Activated CD8-positive, alpha-beta memory T cell treated with anti-CD3 and anti-CD28 coated beads for 1 hour (primary cell): Measurements from ENCODE around the gene ALKBH7.
"Not testable (repeated sequence)": the region's sequence is repeated elsewhere in the genome, so short reads cannot be mapped to it uniquely, and the experiment has no call there.

Source experiments
- DNase-seq, 2 donors: peaks; one replicate each; pipeline ENCODE4 v3.0.0-alpha.2; 2020; ENCODE audit warnings: low read depth in 1 of 2; ENCODE audit errors: extremely low read depth in 1 of 2

Gene ALKBH7

DNA sequence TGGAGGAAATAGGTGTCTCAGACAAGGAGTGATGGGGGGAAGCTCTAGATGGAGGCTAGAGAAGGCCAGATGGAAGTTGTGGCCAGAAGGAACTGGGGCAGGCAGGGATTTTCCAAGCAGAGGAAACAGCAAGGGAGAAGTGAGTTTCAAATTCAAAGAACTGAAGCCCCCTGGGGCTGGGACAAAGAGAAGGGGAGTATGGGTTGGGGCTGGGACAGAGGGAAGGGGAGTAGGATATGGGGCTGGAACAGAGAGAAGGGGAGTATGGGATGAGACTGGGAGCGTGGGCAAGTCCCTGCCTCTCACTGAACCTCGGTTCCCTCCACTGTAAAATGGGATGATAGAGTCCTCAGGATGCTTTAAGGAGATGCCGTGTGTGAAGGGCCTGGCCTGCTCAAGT is 22.2 kb downstream of the ALKBH7 start:
- DNase-seq = no peak

DNA sequence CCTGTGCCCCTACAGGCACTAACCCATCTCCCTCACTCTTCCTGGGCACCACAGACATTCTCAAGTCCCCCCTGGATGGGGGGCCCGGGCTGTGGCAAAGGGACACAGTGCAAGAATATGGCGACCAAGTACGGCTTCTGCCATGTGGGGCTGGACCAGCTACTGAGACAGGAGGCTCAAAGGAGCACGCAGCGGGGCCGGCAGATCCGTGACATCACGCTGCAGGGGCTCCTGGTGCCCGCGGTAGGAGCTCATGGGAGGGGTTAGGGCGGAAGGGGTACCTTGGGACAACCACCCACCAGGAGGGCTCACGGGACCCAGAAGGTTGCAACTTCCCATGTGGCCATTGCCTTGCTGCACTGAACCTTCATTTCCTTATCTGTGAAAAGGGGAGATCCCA is 23.7 kb downstream of the ALKBH7 start:
- no peak for DNase-seq

DNA sequence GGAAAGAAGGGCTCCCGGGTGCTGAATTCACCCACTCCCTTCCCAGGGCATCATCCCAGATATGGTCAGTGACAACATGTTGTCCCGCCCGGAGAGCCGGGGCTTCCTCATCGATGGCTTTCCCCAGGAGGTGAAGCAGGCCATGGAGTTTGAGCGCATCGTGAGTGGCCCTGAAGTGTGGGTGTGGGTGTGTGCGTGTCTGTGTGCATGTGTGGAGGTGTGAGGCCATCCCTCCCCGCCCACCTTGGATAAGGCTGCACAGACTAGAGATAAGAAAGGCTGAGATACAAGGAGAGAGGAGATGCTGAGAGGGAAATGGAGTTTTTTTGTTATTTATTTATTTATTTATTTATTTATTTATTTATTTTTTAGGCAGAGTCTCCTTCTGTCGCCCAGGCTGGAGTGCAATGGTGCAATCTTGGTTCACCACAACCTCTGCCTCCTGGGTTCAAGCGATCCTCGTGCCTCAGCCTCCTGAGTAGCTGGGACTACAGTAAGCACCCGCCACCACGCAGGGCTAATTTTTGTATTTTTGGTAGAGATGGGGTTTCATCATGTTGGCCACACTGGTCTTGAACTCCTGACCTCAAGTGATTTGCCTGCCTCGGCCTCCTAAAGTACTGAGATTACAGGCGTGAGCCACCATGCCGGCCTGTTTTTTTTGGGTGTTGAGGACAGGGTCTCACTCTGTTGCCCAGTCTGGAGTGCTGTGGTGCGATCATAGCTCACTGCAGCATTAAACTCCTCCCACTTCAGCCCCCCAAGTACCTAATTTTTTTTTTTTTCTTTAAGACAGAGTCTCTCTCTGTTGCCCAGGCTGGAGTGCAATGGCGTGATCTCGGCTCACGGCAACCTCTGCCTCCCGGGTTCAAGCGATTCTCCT is 27.7 kb downstream of the ALKBH7 start:
- DNase-seq = not testable (repeated sequence)

DNA sequence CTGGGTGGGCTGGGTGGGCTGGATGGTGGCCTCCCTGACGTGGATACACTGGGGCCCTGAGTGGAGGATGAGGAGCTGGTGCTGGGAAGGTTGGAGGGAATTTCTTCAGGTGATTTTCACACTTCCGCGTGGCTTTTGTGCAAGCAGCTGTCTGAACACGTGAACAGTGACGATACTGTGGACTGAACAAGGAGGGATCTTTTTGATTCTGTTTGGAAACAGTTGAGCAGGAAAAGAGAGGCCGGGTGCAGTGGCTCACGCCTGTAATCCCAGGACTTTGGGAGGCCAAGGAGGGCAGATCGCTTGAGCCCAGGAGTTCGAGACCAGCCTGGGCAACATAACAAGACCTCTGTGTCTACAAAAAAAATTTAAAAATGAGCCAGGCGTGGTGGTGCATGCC is 29.5 kb downstream of the ALKBH7 start:
- DNase-seq = no peak

DNA sequence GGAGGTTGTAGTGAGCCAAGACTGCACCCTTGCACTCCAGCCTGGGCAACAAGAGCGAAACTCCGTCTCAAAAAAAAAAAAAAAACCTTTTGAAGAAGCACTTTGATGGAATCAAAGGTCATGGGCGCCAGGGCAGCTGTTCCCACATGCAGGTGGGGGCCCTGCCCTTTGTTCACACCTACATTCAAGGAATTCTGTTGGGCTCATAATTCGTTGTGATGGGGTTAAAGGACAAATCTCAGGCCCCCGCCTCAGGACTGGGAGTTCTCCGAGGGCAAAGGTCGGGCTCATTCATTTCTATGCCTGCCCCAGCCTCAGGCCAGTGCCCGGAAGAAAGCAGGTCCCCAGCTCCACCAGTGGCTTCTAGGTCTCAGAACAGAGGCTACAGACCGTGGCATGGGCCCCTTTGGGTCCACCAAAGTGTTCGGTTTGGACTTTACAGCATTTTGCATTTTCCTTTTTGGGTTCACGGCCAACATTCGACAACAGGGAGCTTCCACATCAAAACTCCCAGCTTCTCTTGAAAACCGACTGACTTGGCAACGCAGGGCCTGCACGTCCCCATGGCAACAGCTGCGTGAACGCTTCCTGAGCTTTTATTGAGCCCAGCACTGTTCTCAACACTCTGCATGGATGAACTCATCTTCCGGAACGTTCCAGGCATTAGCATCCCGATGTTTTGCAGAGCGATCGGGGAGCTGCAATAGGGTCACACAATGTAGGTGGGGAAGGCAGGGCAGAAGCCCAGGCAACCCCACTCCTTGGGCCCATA is 30.4 kb downstream of the ALKBH7 start:
- no peak for DNase-seq

DNA sequence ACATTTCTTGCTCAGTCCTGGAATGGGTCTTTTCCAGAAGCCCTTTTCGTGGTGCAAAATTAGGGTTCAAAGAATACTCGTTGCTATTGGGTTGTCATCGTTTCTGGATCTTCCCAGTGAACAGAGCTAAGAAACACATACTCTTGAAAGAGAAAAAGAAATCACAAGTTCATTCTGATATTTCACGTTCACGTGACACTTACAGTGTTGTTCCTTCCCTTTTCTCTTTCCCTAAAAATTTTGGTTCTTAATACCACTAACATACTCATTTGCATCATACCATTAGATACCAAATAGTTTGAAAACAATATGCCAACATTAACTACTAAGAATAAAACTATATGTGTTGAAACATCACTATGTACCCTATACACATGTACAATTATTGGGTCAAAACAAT is 33.8 kb downstream of the ALKBH7 start:
- DNase-seq = no peak

DNA sequence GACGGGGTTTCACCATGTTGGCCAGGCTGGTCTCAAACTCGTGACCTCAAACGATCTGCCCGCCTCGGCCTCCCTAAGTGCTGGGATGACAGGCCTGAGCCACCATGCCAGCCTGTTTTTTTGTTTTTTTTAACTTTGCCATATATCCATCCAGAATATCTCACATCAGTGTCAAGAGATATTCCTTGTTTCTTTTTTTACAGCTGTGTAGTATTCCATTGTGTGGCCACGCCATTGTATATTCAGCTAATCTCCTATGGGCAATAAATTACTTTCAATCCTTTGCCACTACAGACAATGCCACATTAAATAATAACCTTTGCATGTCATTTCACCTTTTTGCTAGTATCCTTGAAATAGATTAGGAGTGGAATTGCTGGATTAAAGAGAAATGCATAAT is 36.8 kb downstream of the ALKBH7 start:
- no peak for DNase-seq

DNA sequence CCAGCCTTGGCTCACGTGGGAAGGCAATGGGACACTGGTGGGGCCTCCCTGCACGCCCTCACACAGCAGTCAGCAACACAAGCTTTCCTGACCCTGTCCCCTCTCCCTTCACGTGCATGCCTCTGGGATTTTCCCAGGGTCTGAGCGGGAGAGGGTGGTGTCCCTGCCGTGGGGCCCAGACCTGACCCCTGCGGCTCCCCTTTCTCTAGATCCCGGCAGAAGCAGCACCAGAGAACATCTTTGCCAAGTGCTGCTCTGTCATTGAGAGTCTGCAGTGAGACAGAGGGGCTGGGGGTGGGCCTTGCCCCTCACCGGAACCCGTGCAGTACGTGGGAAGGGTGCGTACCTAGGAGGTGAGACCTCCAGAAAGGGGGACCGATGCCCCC is 39.5 kb downstream of the ALKBH7 start:
- no peak for DNase-seq

DNA sequence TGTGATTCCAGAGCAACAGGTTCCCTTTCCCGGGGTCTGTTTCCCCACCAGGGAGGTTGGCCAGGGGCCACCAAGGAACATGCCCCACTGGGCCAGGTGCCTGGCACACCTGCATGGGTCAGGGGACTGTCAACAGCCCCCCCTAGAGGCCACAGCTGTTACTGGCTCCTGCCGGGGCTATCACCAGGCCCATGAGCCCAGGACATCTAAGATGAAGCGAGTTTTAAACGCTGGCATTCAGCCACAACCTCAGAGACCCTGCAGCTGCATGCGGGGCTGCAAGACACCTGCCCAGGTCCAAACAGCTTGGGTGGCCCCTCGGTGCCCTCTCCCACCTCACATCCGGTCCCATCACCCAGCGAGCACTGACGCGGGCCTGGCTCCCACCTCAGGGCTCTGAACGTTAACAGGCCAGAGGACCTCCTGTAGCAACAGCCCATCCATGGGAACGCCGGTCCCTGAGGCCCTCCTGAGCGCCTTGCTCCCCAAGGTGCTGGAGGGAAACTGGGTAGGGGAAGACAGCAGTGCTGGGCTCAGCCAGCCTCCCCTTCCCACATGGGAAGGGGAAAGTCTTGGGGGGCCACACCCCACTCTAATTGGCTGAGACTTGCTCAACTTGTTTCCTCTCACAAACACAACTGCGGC is 40.0 kb downstream of the ALKBH7 start:
- peak in 1 of 2 donors; percentile 38 for DNase-seq

DNA sequence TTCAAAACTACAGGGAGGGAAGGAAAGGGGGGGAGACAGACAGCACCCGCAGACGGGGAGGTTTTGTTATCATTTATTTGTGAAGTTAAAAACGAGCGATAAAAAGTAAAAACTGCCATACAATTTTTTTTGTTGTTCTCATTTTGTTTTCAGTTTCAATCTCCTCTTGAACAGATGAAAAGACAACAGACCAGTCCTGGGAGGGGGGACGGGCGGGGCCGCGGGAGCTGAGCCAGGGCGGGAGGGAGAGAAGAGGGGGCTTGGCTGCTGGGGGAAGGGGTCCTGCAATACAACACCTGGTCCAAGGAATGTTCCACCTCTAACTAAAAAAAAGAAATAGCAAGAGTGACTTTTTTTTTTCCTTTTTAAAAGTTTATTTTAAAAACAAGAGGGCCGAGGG is 40.7 kb downstream of the ALKBH7 start:
- DNase-seq = no peak

DNA sequence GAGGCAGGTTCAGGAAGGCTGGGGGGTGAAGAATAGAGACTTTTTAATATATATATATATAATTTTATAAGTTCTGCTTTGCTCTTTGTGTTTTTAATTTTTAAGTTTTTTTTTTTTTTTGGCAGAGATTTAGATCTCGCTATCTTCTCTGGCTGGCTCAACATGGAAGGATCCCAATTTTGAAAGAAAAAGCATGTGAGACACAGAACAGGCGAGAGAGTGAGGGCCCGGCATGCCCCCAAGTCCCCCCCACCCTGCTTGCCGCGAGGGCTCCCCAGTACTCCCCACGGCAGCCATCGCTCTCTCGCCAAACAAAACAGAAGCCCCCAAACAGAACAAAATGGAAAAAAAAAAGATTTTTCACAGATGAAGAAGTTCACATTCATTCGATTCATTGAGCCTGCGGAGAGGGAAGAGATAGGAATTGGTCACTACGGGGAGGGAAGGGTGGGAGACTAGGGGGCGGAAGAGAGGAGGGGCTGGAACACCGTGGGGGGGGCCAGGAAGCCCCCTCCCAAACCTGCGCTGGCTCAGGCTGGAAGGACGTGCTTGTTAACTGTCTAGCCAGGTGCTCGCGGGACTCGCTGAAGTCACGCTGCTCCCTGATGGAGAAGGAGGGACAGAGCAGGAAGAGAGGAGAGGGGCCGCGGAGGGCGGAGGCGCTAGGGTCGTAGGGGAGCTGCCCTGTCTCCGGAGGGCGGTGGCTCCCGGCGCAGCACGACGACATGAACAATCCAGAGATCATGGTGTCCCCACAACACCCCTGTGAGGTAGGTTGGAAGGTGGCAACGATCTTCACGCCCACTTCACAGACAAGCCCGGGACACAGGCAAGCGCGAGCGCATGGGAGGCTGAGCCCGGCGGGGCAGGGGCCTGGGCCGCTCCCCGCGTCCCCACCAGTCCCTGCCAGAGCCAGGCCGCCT is 41.4 kb downstream of the ALKBH7 start:
- DNase-seq = no peak

DNA sequence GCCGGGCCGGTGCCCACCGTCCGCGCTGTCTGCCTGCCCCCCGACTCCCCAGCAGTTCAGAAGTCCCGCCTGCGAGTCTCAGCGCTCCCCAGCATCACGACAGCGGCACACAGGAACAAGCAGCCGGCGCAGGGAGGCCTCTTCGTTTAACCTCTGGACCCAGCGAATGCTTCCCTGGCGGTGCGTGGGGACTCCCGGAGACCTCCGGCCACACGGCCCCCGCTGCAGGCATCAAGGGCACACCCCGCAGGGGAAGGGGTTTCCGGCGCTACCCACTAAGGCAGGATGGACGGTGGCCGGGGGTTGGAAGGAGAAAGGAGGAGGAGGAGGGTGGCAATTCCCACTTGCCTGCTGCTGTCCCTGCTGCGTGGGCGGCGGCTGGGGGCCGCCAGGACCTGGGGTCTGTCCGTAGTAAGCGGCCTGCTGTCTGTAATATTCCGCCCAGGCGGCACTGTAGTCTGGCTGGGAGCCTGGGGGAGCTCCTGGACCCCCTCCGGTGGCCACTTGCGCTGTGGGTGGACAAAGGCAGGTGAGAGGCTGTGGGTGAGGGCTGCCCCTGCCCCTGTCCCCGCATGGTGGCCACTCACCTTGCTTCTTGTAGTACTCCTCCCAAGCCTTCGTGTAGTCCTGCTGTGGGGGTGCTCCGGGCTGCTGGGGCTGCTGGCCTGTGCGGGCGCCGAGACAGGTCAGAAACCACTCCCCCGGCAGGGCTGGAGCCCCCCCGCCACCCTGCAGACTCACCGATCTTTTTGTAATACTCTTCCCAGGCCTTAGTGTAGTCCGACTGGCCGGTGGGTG is 42.4 kb downstream of the ALKBH7 start:
- no peak for DNase-seq

DNA sequence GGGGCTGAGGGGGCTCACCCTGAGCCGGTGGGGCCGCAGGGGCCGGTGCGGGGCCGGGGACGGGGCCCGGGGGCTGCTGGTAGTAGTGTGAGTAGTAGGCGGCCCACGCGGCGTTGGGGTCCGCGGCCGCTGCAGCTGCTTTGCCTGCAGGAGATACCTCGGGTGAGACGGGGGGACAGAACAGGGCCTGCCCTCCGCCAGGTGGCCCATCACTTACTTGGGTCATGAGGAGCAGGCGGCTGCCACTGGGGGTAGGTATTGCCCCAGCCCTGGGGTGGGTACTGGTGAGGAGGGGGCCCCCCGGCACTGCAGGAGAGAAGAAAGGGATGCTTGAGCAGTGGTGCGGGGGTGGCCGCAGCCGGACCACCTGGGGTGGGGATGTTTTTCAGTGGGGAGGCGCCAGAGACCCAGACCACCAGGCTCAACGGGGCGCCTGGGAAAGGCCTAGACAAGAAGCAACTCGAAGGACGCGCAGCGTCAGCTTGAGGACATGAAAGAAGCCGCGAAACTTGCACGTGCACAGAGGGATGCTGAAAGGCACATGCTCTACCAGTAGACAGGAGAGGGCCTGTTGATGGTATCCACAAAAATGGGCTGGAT is 43.1 kb downstream of the ALKBH7 start:
- no peak for DNase-seq

DNA sequence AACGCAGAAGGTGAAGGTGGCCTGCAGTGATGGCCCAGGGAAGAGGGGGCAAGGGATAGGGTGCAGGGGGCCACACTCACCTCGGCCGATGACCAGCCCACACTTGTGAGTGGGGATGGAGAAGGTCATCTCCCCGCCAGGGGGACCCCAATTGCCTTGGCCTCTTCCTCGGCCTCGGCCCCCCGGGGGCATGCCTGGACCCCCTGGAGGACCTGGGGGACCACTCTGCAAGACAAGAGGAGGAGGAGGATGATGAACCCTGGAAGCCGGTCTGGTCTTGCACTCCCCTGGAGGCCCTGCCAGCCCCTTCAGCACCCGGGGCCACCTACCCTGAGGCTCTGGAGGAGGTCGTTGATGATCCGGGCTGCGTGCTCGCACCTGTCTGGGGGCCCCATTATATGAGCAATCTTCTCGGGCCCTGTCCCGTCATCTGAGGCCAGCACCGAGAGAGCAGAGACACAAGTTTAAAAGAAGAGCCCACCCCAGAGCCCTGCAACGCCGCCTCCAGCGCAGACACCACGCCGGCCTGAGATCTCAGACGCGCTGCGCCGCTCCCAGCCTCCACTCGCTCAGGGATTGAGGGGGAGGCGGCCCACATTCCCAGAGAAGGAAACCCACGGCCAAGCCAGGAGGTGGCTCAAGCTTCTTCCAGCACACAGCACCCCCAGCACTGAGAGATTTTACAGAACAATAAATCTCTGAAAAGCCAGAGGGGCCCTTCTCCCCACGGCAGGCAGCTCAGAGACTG is 44.2 kb downstream of the ALKBH7 start:
- no peak for DNase-seq

DNA sequence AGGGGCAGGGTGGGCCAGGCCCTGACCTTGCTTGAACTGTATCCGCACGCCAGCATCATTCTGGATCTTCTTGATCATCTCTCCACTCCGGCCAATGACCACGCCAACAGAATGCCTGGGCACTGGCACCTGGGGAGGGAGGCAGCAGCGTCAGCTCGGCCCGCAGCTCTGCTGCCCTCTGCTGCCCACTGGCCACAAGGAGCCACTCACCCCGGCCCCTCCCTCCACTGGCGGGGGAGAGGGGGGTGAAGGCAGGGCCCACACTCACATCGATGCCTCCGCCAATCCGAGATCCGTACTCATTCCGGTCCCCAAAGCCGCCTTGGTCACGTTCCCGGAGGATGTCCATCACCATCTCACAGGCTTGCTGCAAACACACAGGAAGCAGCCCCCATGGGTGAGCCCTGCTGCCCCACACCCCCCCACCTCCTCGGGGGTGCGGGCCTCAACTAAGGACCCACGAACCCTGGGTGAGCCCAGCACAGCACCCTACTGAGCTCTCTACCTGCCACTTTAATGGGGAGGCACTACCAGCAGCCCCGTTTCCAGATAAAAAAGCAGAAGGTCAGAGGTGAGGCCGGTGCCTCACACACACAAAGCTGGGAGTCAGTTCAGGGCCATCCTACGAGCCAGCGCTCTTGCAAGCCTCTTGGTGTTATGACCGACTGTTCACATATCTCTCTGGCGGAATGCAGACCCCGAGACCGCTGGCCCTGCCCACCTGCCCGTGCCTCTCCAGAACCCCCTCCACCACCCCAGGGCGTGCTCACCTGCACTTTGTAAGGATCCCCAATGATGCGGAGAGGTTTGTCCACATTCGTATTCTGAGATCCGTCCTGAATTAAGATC is 45.3 kb downstream of the ALKBH7 start:
- DNase-seq = no peak

DNA sequence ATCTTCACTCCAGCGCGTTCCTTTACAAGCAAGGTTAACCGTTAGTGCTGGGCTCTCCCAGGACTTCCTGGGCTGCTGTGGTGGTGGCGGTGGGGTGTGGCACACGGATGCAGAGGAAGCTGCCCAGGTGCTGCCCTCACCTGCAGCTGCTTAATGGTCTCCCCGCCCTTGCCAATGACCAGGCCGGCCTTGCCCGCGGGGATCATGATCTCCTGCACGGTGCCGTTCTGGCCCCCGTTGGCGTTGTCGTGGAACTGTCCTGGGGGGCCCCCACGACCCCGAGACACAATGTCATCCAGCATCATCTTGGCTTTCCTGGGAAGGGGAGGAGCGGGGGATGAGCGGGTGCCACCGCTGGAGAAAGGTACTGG is 46.0 kb downstream of the ALKBH7 start:
- DNase-seq = no peak

DNA sequence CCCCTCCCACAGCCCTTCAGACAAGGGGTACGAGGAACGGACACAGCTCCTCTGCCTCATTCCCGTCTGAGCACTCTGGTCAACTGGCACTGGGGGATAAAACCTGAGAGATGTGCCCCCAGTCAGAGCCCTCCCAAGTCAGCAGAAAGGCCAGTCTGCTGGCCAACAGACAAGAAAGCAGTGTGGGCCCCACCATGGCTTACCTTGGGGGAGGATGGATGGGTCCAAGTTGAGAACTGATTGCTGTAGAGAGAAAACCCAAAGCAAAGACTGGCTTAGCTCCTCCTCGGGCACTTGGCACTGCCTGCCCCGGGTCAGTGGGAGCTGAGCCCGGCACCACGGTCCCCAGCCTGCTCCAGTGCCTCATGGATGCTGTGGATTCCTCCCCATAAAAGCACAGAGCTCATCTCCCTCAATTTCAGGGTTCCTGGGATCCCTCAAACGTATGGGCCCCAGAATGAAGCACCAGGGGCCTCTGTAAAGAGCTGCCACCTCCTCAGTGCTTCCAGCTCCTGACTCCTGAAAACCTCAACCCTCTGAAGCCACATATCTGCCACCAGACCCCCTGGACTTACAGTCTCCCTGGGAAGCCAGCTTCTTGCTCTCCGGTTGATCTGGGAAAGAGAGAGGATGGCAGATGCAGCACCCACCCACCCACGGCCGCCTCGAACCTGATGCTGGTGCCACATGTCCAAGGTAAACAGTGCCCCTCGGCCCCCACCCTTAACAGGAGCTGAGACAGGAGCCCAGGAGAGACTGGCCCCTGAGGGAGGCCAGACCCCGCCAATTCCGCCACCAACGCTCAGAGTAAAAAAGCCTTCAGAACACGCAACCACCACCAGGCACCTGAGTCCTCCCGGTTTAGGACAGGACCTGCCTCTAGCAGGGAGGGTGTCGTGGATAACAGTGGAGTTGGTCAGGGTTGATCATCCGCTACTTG is 48.8 kb downstream of the ALKBH7 start:
- DNase-seq = no peak
